Measurements from ENCODE around the gene SBK2.
A peak's percentile ranks its signal among the peaks of the same experiment; 100 is the strongest.

SBK2 gene

DNA sequence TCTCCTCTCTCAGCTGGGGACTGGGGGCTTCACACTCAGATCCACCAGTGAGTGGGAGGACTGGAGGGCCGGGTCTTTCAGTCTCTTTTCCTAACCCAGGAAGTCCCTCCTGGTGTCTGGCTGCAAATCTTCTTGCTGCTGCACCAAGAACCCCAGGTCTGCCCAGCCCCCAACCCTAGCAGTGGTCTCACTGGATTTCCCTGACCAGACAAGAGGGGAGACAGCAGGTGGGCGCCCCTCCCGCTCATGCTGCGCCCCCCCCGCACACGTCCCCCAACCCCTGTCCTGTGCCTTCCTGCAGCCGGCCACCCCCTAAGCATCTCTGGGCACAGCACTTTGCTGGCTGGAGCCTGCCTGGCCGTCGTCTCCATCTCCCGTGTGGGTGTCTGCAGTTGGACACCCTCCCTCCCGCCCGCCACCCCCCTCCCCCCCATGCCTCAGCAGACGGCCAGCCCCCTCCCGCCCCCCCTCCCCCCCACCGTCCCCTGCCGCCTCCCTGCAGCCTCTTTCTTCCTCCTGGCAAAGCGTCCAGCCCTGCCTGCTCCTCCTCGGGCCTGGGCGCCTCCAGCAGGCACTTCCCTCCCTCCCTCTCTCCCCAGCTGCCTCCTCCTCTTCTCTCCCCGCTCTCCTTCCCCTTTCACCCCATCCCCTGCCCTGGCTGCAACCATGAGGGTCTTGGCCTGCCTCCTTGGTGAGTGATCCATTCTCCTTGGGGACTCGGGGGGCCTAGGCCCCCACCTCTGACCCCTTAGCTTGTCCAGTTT, 48.8 kb downstream of the SBK2 start, which contains the start of gene SSC5D:
Gene SSC5D, plus strand, starts transcription at position 513 of the 764 bp plus-strand sequence. Its CDS starts 154 bp downstream, at position 667.
- DNase-seq (ENCODE audit: insufficient read length, low spot score): no peak
- FAIRE-seq: no peak
- TF ChIP-seq, protein P1, sequence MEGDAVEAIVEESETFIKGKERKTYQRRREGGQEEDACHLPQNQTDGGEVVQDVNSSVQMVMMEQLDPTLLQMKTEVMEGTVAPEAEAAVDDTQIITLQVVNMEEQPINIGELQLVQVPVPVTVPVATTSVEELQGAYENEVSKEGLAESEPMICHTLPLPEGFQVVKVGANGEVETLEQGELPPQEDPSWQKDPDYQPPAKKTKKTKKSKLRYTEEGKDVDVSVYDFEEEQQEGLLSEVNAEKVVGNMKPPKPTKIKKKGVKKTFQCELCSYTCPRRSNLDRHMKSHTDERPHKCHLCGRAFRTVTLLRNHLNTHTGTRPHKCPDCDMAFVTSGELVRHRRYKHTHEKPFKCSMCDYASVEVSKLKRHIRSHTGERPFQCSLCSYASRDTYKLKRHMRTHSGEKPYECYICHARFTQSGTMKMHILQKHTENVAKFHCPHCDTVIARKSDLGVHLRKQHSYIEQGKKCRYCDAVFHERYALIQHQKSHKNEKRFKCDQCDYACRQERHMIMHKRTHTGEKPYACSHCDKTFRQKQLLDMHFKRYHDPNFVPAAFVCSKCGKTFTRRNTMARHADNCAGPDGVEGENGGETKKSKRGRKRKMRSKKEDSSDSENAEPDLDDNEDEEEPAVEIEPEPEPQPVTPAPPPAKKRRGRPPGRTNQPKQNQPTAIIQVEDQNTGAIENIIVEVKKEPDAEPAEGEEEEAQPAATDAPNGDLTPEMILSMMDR (IDR thresholded peaks at IDR 0.05; ENCODE audit: insufficient read depth, missing control alignments): no peak

DNA sequence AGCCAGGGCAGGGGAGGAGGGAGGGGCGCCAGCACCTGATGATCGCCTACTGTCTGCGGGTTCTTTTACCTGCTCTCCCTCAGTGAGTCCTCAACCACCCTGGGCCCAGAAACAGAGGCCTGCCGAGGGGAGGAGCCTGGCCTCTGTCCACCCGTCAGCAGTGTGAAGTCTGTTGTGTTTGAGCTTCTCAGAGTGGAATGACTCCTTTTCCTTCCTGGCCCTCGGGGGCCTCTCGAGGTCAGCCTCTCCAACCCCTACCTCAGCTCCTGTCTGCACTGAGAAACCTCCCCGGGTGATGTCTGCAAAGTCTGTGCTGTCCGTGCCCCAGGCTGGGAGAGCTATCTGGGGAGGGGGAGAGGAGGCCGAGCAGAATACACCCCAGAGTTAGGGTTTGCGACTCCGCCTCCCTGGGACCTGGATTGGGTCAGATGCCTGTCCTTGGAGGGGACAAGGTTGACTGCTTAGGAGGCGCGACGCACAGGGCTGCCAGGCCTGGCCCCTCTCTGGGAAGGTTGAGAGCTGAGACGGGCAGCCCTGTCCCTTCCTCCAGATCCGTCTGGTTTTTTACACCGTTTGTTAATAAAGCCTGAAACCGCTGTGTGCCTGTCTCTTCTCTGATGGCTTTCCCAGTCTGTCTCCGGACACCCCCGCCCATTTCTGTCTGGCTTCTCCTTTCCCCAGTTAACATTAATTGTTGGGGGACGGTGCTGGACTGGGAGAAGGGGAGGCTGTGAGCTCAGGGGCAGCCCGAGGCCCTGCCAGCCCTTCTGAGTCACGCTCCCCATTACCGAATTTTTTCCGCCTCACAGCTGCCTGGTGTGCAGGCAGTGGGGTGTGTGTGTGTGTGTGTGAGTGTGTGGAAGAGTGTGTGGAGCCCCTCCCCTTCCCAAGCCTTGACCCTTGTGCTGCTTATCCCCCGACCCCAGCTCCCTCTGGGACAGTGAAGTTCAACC, 49.7 kb downstream of the SBK2 start:
- TF ChIP-seq, protein P1 (IDR thresholded peaks at IDR 0.05; ENCODE audit: insufficient read depth, missing control alignments): no peak
- FAIRE-seq: no peak
- DNase-seq (ENCODE audit: insufficient read length, low spot score): no peak

DNA sequence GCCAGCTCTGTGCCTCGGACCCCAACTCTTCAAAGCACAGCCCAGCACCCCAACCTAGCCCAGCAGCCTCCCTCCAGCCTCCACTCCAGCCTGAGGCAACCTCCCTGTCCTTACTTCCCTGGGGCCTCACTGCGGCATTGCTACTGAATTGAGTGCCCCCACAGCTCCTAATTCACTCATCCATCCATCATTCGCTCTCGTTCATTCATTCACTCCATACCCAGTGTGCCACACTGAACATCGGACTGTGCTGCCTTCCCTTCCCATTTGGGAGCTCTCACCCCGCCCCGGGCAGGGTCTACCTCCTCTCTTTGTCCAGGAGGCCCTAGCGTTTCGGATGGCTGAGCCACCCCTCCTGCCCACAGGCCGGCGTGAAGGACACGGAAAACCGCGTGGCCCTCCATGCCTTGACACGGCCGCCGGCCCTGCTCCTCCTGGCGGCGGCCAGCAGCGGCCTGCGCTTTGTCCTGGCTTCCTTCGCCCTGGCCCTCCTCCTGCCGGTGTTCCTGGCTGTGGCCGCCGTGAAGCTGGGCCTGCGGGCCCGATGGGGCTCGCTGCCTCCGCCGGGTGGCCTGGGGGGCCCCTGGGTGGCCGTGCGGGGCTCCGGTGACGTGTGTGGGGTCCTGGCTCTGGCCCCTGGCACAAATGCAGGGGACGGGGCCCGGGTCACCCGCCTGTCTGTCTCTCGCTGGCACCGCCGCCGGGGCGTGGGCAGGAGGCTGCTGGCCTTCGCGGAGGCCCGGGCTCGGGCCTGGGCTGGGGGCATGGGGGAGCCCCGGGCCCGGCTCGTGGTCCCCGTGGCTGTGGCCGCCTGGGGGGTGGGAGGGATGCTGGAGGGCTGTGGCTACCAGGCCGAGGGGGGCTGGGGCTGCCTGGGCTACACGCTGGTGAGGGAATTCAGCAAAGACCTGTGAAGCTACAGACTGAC, 50.6 kb downstream of the SBK2 start:
- FAIRE-seq: no peak
- DNase-seq (ENCODE audit: insufficient read length, low spot score): no peak
- TF ChIP-seq, protein P1 (IDR thresholded peaks at IDR 0.05; ENCODE audit: insufficient read depth, missing control alignments): no peak

DNA sequence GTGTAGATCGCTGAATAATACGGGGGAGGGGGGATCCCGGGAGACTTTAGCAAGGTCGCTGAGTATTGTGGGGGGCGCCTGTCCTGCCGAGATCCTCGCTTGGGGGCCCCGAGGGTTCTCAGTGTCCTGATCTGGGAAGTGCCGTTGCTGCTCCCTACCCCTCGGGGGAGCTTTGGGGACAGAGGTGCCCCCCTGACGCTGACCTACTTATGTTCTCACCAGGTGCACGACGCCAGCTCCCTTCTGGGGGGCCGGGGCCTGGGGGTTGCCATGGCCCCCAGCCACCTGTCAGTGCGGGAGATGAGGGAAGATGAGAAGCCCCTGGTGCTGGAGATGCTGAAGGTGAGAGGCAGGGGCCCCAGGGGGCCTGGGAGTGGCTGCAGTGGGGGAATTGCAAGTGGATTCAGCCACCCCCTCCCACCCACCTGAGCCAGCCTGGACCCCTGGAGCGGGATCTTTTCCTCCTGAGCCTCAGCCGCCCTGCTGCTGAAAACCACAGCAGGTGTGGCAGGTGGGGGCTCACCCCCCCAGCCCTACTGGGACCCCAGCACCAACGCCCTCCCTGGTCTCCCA, 51.4 kb downstream of the SBK2 start:
- no peak for FAIRE-seq
- DNase-seq (ENCODE audit: insufficient read length, low spot score): no peak

DNA sequence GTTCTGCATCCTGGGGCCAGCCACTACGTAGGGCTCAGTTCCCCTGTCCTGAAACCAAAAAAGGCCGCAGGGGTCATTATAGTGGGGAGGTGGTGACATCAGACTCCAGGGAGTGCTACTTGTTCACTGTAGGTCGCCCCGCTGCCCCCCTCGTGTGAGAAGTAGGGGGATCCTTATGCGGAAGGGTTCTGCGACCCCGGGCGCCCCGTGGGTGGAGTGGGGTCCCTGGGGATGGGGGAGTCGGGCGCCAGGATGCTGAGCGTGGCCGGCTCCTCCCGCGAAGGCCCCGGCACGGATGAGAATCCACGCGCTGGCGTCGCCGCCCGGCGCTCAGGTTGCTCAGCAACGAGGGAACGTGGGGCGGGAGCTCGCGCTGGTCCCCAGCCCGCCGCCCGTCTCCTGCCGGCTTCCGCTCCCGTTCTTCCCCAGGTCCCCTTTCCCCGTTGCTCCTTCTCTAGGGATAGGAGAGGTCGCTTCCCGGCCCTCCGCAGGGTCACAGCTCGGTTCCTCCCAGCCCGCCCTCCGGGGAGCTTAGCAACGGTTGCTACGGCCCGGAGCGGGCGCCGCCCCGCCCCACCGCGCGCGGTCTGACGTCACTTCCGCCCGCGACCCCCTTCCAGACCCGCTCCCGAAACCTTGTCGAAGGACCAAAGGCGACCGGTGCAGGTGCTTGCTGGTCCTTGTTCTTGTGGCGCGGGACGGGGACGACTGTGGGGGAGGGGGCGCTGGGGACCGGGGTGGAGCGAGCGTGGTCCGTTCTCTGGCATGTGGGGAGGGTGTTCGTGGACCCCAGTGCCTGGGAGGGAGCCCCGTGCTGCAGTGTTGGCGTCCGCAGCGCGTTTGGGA, 52.1 kb downstream of the SBK2 start, which contains the start of gene NAT14:
Gene NAT14, plus strand, starts transcription at position 596 of the 846 bp plus-strand sequence. CDS start 521 bp downstream, outside the sequence.
- FAIRE-seq: no peak
- DNase-seq (ENCODE audit: insufficient read length, low spot score): peak; percentile 98
- TF ChIP-seq, protein P1 (IDR thresholded peaks at IDR 0.05; ENCODE audit: insufficient read depth, missing control alignments): no peak

More for the DNA sequence above, 51.4 kb downstream of the SBK2 start:
- TF ChIP-seq, protein P1 (IDR thresholded peaks at IDR 0.05; ENCODE audit: insufficient read depth, missing control alignments): no peak
